ENCODE results near the gene B3GALT6. TPM values are rescaled to one million over a fixed set of nuclear protein-coding genes. Genes with fewer than 3 reads are reported as not detected.
A peak's percentile ranks its signal among the peaks of the same experiment; 100 is the strongest.

B3GALT6 gene
- total and polyA plus RNA-seq, 11 donors, result 6.7 to 21.4 (median 11.2) TPM

DNA sequence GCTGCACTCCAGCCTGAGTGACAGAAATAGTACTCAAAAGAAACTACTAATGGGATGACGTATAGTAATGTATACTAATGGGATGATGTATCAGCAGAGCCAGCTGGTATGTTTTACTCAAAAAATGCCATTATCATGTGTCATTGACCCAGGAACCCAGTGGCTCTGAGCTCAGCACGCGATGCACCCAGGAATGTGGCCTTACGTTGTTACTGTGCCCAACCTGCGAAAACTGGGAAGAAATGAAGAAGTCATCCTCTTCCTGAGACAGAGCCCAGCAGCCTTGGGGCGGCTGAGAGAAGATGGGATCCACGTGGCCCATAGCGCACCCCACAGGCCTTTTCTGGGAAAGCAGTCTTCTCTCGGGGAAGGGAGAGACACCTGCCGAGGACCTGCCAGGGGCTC is 32.8 kb downstream of the B3GALT6 start:
- Histone ChIP-seq H3K27ac (no peak overlapping the region), H3K4me3 (no peak overlapping the region), H3K27me3 (no peaks in the 10 kb centered on the region), H3K9me3 (no peaks in the 10 kb centered on the region), H3K36me3 (peaks cover 0 to 83% (median 71%) of the 10 kb centered on the region in 9 donors), H3K4me1 (peaks cover 0 to 23% (median 13%) of the 10 kb centered on the region in 12 donors)
- ATAC-seq (no peak), DNase-seq (no peak)
- TF ChIP-seq, protein P1, sequence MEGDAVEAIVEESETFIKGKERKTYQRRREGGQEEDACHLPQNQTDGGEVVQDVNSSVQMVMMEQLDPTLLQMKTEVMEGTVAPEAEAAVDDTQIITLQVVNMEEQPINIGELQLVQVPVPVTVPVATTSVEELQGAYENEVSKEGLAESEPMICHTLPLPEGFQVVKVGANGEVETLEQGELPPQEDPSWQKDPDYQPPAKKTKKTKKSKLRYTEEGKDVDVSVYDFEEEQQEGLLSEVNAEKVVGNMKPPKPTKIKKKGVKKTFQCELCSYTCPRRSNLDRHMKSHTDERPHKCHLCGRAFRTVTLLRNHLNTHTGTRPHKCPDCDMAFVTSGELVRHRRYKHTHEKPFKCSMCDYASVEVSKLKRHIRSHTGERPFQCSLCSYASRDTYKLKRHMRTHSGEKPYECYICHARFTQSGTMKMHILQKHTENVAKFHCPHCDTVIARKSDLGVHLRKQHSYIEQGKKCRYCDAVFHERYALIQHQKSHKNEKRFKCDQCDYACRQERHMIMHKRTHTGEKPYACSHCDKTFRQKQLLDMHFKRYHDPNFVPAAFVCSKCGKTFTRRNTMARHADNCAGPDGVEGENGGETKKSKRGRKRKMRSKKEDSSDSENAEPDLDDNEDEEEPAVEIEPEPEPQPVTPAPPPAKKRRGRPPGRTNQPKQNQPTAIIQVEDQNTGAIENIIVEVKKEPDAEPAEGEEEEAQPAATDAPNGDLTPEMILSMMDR (IDR thresholded peaks at IDR 0.05), result no peak
- TF ChIP-seq POLR2A (IDR thresholded peaks at IDR 0.05), result no peak
- WGBS, 4 donors, result 78 to 83% (median 79%) methylated on average over 10 of the region's 10 CpGs
- intact Hi-C loops (cut with DNase I), result no loop called here

DNA sequence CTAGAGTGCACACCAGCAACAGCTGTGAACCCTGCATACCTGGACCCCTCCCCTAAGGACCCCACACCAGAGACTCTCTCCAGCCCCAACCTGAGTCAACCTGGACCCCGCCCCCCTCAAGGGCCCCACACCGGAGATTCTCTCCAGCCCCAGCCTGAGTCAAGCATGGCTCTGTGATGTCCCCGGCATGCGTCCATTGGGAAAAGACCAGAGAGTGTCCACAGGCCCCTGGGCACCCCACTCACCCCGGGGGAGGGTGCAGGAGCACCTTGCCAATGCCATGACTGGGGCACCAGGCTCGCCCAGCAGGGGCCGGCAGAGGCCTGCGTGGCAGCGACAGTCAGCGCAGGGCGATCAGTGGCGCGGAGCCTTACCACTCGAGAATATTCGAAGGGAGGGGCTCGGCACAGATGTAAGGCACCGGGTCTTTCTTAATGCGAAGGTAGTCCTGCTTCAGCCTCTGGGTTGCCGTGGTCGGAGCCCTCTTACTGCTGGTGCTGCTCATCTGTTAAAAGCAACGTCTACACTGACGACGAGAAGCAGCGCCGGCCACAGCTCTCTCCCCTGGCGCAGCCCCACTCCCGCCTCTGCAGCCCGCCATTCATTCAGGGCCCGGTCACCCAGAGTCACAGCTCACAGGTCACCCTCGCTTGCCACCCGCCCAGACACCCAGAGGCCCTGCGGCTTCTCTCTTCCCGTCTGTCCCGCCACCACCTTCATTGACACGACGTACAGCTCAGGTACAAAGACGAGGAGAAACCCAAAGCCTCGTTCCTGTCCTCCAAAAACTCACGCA is 35.6 kb downstream of the B3GALT6 start:
- intact Hi-C loops (cut with DNase I), result no loop called here
- TF ChIP-seq POLR2A (IDR thresholded peaks at IDR 0.05), result no peak
- TF ChIP-seq, protein P1 (IDR thresholded peaks at IDR 0.05), result no peak
- 92 to 94% (median 93%) methylated on average over 26 to 39 of the region's 39 CpGs for WGBS, 4 donors
- H3K36me3 ChIP-seq, result peaks cover 0 to 64% (median 51%) of the 10 kb centered on the region in 9 donors
- H3K4me1 ChIP-seq, result peaks cover 13 to 35% (median 31%) of the 10 kb centered on the region in 12 donors
- ATAC-seq, result no peak
- no peak for DNase-seq
- H3K27ac ChIP-seq, result no peak overlapping the region
- H3K9me3 ChIP-seq, result no peaks in the 10 kb centered on the region
- no peak overlapping the region for H3K4me3 ChIP-seq
- H3K27me3 ChIP-seq, result no peaks in the 10 kb centered on the region

- 93 to 97% (median 95%) methylated on average over 13 of the region's 13 CpGs for WGBS, 4 donors
- Histone ChIP-seq H3K4me3 (no peak overlapping the region), H3K36me3 (peaks cover 0 to 58% (median 45%) of the 10 kb centered on the region in 9 donors), H3K4me1 (peaks cover 14 to 39% (median 33%) of the 10 kb centered on the region in 12 donors), H3K27me3 (no peaks in the 10 kb centered on the region), H3K9me3 (no peaks in the 10 kb centered on the region), H3K27ac (no peak overlapping the region)
- ATAC-seq (no peak), DNase-seq (no peak)
- intact Hi-C loops (cut with DNase I), result no loop called here
- TF ChIP-seq, protein P1 (IDR thresholded peaks at IDR 0.05), result no peak
- no peak for TF ChIP-seq POLR2A (IDR thresholded peaks at IDR 0.05)
Measured at GRCh38 chr1:1268284-1268682, 36.2 kb downstream of the B3GALT6 start.

GRCh38 chr1:1270813-1271212 is 38.8 kb downstream of the B3GALT6 start:
- Histone ChIP-seq H3K36me3 (peaks cover 0 to 36% (median 23%) of the 10 kb centered on the region in 9 donors), H3K9me3 (no peaks in the 10 kb centered on the region), H3K4me1 (peaks cover 14 to 49% (median 38%) of the 10 kb centered on the region in 12 donors), H3K4me3 (peak overlapping the region in 5 of 12 donors; percentile 5 to 94 (median 25)), H3K27me3 (no peaks in the 10 kb centered on the region), H3K27ac (no peak overlapping the region)
- DNase-seq (peak in 2 of 5 donors; percentile 55 to 63), ATAC-seq (peak in 2 of 4 donors; percentile 2 to 4)
- 48 to 67% (median 56%) methylated on average over 7 of the region's 7 CpGs for WGBS, 4 donors
- intact Hi-C loops (cut with DNase I), result loop anchor here in 2 of 10 donors (5.0 kb wide), 1 partner anchor 39 kb away; the partner anchor contains the start of genes B3GALT6 (in 2 of the 2) and SDF4 (in 2 of the 2)
- TF ChIP-seq, protein P1 (IDR thresholded peaks at IDR 0.05), result no peak
- TF ChIP-seq POLR2A (IDR thresholded peaks at IDR 0.05), result no peak
